OCI-LY1 (cell line): Measurements from ENCODE around the gene LEF1.

ENCODE experiments used
- CTCF ChIP-seq: fragments of 200-600 bp; sonication (generic), shearing (Covaris generic); IDR thresholded peaks from 2 replicates; pipeline ENCODE4 v1.5.1; 2017; ENCODE audit warnings: mild to moderate bottlenecking, antibody characterized with exemption, low read length, moderate library complexity, mixed read lengths
- EZH2 ChIP-seq: fragments of 200-600 bp; sonication (generic), shearing (Covaris generic); IDR thresholded peaks from 2 replicates; pipeline ENCODE4 v1.8.0; 2017; ENCODE audit warnings: borderline replicate concordance, mixed run types, mild to moderate bottlenecking, antibody characterized with exemption, low read length, moderate library complexity, mixed read lengths

- TF ChIP-seq CTCF (no peak; the same call in 1 of the 2 replicates), EZH2 (no peak)
Observed at GRCh38 chr4:108155373-108155772, 13.4 kb downstream of the LEF1 start.
